ENCODE data around the gene EMILIN3.

GRCh38 chr20:41359541-41360011 is 7.0 kb downstream of the EMILIN3 start:
- no peak for TF ChIP-seq CTCF (IDR thresholded peaks at IDR 0.05; ENCODE audit: insufficient read depth, low read length)
- TF ChIP-seq REST (IDR thresholded peaks at IDR 0.05; ENCODE audit: insufficient replicate concordance, low read depth), result no peak
- TF ChIP-seq GABPA (IDR thresholded peaks at IDR 0.05; ENCODE audit: low read depth), result no peak
